ENCODE results near the gene KCNQ1. TPM values are rescaled to one million over a fixed set of nuclear protein-coding genes. Genes with fewer than 3 reads are reported as not detected.

KCNQ1 gene
- total RNA-seq, 1 donor from 2014 or later, result 4.8 TPM

- no peak for TF ChIP-seq CTCF (conservative IDR thresholded peaks at IDR 0.05)
- Mint-ChIP-seq H3K36me3 (no peaks in the 10 kb centered on the region), H3K27ac (no peak overlapping the region), H3K4me3 (no peak overlapping the region), H3K9me3 (no peaks in the 10 kb centered on the region), H3K4me1 (ENCODE audit: unreplicated experiment) (no peaks in the 10 kb centered on the region), H3K27me3 (peaks cover 48% of the 10 kb centered on the region)
- no peak for DNase-seq (ENCODE audit: extremely low spot score, unreplicated experiment)
Observed at GRCh38 chr11:2451916-2452315, 7.1 kb downstream of the KCNQ1 start.

DNA sequence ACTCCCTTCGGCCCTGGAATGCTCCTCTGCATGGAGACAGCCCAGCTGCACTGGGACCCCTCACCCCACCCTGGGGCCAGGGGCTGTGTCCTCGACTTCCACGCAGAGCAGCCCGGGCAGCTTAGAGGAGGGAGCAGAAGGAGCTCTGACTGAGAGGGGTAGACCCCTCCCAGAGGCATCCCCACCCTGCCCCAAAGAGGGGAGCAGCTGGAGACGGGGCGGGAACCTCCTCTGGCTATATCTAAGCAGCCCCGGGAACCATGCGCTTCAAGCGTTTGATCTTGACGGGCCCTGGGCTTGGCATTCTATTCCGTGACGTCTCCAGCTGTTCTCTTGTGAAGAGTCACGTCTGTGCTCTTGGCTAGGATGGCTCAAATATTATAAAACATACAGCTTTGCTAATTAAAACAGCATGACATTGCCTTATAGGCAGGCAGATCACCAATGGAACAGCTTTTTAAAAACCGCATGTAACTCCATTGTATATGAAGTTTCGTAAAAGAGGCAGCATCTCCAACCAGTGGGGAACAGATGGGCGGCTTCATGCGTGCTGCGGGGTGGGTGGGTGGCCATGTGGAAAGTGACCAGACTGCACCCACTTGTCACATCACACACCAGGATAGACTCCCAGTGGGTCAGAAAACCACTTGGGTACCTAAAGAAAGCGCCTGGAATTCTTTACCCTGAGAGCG is 7.7 kb downstream of the KCNQ1 start:
- no peak overlapping the region for H3K27ac Mint-ChIP-seq
- H3K9me3 Mint-ChIP-seq, result no peaks in the 10 kb centered on the region

DNA sequence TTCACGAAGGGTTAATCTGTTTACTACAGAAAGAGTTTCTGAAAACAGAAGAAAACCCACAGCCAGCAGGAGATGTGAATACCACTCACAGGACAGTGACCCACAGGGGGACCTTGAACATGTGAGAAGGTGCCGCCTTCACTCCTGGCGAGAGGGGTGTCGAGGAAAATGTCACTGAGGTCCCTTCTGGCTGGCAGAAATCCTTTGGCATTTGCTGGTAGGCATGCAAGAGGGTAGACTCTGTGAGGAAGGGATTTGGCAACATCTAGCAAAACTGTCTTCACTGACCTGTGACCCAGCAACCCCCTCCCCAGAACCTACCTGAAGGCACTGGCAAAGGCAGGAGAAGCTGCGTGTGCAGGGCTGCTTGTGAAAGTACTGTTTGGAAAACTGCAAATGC is 8.6 kb downstream of the KCNQ1 start:
- no peak for DNase-seq (ENCODE audit: extremely low spot score, unreplicated experiment)
- no peak for TF ChIP-seq CTCF (conservative IDR thresholded peaks at IDR 0.05)

More for the DNA sequence above, 7.7 kb downstream of the KCNQ1 start:
- Mint-ChIP-seq H3K36me3 (no peaks in the 10 kb centered on the region), H3K4me3 (no peak overlapping the region), H3K27me3 (peaks cover 48% of the 10 kb centered on the region), H3K4me1 (ENCODE audit: unreplicated experiment) (no peaks in the 10 kb centered on the region)
- no peak for DNase-seq (ENCODE audit: extremely low spot score, unreplicated experiment)
- no peak for TF ChIP-seq CTCF (conservative IDR thresholded peaks at IDR 0.05)

GRCh38 chr11:2458321-2458720 is 13.5 kb downstream of the KCNQ1 start:
- Mint-ChIP-seq H3K27me3 (peaks cover 33% of the 10 kb centered on the region), H3K27ac (no peak overlapping the region), H3K36me3 (no peaks in the 10 kb centered on the region), H3K4me3 (no peak overlapping the region), H3K4me1 (ENCODE audit: unreplicated experiment) (no peaks in the 10 kb centered on the region), H3K9me3 (no peaks in the 10 kb centered on the region)
- no peak for TF ChIP-seq CTCF (conservative IDR thresholded peaks at IDR 0.05)
- no peak for DNase-seq (ENCODE audit: extremely low spot score, unreplicated experiment)

More for the DNA sequence above, 8.6 kb downstream of the KCNQ1 start:
- no peak overlapping the region for H3K27ac Mint-ChIP-seq
- H3K4me1 Mint-ChIP-seq (ENCODE audit: unreplicated experiment), result no peaks in the 10 kb centered on the region
- peaks cover 47% of the 10 kb centered on the region for H3K27me3 Mint-ChIP-seq
- H3K4me3 Mint-ChIP-seq, result no peak overlapping the region
- H3K9me3 Mint-ChIP-seq, result no peaks in the 10 kb centered on the region
- H3K36me3 Mint-ChIP-seq, result no peaks in the 10 kb centered on the region

GRCh38 chr11:2459016-2459725 is 14.4 kb downstream of the KCNQ1 start:
- peaks cover 33% of the 10 kb centered on the region for H3K27me3 Mint-ChIP-seq
- peak; percentile 65 for DNase-seq (ENCODE audit: extremely low spot score, unreplicated experiment)
- no peak for TF ChIP-seq CTCF (conservative IDR thresholded peaks at IDR 0.05)
- no peaks in the 10 kb centered on the region for H3K9me3 Mint-ChIP-seq
- H3K4me1 Mint-ChIP-seq (ENCODE audit: unreplicated experiment), result no peaks in the 10 kb centered on the region
- no peak overlapping the region for H3K4me3 Mint-ChIP-seq
- H3K36me3 Mint-ChIP-seq, result no peaks in the 10 kb centered on the region
- H3K27ac Mint-ChIP-seq, result no peak overlapping the region

Measured in type B pancreatic cell (in vitro differentiated cells).